ENCODE measurements around the gene SLC6A4.

Gene SLC6A4

DNA sequence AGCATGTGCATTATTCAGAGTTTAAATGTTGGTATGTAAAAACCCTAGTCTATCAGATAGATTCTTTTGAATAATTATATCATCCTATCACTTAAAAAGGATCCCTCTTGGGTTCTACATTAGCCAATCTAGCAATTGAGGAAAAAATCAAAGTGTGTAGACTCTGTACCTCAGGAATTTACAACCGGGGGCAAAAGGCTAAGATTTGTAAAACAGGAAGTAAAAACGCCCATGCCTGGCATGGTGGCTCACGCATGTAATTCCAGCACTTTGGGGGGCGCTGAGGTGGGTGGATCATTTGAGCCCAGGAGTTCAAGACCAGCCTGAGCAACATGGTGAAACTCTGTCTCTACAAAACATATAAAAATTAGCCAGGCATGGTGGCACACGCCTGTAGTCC, 58.6 kb downstream of the SLC6A4 start:
- no peak for DNase-seq (ENCODE audit: low read depth)
- TF ChIP-seq, protein P1, sequence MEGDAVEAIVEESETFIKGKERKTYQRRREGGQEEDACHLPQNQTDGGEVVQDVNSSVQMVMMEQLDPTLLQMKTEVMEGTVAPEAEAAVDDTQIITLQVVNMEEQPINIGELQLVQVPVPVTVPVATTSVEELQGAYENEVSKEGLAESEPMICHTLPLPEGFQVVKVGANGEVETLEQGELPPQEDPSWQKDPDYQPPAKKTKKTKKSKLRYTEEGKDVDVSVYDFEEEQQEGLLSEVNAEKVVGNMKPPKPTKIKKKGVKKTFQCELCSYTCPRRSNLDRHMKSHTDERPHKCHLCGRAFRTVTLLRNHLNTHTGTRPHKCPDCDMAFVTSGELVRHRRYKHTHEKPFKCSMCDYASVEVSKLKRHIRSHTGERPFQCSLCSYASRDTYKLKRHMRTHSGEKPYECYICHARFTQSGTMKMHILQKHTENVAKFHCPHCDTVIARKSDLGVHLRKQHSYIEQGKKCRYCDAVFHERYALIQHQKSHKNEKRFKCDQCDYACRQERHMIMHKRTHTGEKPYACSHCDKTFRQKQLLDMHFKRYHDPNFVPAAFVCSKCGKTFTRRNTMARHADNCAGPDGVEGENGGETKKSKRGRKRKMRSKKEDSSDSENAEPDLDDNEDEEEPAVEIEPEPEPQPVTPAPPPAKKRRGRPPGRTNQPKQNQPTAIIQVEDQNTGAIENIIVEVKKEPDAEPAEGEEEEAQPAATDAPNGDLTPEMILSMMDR (IDR thresholded peaks at IDR 0.05; ENCODE audit: control insufficient read depth, insufficient read depth, low read depth, low read length, missing control alignments) = no peak
- H3K4me3 ChIP-seq (ENCODE audit: control insufficient read depth, low read depth, low read length) = no peak overlapping the region

DNA sequence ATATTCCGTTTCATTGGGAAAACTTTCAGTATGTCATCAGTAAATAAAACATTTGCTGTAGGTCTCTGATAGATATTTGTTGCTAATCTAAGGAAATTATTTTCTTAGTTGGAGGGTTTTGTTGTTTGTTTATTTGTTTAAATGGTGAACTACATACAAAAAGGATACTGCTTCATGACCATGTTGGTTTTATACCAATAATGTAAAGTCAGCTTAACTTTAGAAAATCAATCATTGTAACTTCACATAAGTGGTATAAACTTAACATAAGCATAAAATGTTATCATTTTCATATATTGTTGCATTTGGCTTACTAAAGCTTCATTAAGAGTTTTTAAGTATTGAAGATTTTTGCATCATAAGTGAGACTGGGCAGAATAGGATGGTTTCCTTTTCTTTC, 60.9 kb downstream of the SLC6A4 start:
- no peak overlapping the region for H3K4me3 ChIP-seq (ENCODE audit: control insufficient read depth, low read depth, low read length)
- DNase-seq (ENCODE audit: low read depth) = no peak
- TF ChIP-seq, protein P1 (IDR thresholded peaks at IDR 0.05; ENCODE audit: control insufficient read depth, insufficient read depth, low read depth, low read length, missing control alignments) = no peak

DNA sequence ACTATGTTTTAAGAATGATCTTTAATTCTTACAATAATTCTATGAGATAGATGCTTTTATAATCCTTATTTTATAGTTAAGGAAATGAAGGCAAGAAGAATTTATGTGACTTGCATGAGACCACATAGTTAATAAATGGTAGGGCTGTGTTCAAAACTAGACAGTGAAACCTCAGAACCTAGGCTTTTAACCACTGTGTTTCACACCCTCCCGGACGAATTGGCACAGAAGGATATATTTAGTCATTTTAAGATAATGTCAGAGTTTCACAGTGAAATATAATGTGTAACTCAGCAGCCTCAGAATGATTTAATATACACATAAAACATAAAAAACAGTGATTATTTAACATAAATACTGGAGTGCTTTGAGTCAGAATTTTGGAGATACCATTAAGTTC, 61.8 kb downstream of the SLC6A4 start:
- TF ChIP-seq, protein P1 (IDR thresholded peaks at IDR 0.05; ENCODE audit: control insufficient read depth, insufficient read depth, low read depth, low read length, missing control alignments) = no peak
- H3K4me3 ChIP-seq (ENCODE audit: control insufficient read depth, low read depth, low read length) = no peak overlapping the region
- DNase-seq (ENCODE audit: low read depth) = no peak

DNA sequence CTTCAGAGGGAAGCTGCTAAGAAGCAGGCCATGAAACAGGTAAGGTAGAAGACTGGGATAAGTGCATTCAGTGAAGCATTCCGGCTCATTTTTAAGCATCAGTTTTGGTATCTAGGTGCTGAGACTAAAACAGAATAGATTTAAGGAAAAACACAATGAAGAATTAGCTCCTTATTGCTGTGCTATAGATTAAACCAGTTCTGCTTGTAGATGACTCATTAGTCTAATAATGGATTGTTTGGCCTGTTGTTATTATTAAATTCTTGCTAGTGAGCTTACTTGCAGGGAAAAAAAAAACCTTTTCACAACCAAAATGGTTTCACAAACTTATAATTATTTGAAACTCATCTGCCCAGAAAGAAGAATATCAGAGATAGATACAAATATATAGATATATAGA, 62.9 kb downstream of the SLC6A4 start:
- no peak for DNase-seq (ENCODE audit: low read depth)
- TF ChIP-seq, protein P1 (IDR thresholded peaks at IDR 0.05; ENCODE audit: control insufficient read depth, insufficient read depth, low read depth, low read length, missing control alignments) = no peak
- no peak overlapping the region for H3K4me3 ChIP-seq (ENCODE audit: control insufficient read depth, low read depth, low read length)

DNA sequence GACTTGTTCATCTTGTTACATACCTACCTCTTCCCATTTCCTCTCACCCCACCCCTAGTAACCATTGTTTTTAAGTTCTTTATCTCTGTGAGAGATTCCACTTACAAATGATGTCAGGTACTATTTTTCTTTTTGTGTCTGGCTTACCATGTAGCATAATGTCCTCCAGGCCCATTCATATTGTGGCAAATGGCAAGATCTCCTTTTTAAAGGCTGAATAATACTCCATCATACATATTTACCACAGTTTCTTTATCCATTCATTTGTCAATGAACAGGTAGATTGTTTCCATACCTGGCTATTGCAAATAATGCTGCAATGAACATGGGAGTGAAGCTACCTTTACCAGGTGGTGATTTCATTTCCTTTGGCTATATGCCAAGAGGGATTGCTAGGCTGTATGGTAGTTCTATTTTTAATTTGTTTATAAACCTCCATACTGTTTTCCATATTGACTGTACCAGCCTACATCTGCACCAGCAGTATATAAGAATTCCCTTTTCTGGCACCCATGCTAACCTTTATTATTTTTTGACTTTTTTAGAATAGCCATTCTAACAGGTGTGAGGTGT, 65.0 kb downstream of the SLC6A4 start:
- H3K4me3 ChIP-seq (ENCODE audit: control insufficient read depth, low read depth, low read length) = no peak overlapping the region
- TF ChIP-seq, protein P1 (IDR thresholded peaks at IDR 0.05; ENCODE audit: control insufficient read depth, insufficient read depth, low read depth, low read length, missing control alignments) = no peak
- DNase-seq (ENCODE audit: low read depth) = no peak

DNA sequence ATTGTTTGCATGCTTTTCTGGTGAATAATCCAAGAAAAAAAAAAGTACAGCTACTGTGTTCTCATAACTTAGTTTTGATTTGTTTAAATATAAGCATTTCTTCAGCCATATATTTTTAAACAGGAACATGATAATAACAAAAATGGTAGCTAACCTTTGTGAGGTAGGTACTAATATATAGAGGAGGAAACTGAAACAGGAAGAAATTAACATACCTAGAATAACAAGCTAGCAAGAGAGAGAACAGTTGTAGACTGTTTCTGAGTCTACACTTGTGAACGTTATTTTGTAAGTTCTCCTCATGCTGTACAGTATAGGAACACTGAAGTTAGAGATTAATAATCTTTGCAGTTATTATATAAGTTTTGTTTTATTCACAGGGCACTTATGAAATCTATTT, 69.5 kb downstream of the SLC6A4 start:
- no peak overlapping the region for H3K4me3 ChIP-seq (ENCODE audit: control insufficient read depth, low read depth, low read length)
- TF ChIP-seq, protein P1 (IDR thresholded peaks at IDR 0.05; ENCODE audit: control insufficient read depth, insufficient read depth, low read depth, low read length, missing control alignments) = no peak
- DNase-seq (ENCODE audit: low read depth) = no peak

DNA sequence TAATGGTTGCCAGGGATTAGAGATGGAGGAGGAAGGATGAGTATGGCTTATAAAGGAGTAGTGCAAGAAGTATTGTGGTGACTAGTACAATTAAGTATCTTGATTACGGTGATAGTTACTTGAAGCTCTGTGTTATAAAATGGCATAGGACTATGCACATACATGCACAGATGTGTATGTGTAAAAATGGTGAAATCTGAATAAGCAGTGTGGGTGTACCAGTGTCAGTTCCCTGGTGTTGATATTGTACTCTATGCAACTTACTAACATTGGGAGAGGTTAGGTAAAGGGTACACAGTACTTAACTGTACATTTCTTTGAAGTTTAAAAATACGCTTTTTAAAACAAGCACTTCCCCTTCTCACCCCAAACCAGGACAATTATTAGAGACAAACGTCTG, 70.3 kb downstream of the SLC6A4 start:
- H3K4me3 ChIP-seq (ENCODE audit: control insufficient read depth, low read depth, low read length) = no peak overlapping the region
- DNase-seq (ENCODE audit: low read depth) = no peak
- TF ChIP-seq, protein P1 (IDR thresholded peaks at IDR 0.05; ENCODE audit: control insufficient read depth, insufficient read depth, low read depth, low read length, missing control alignments) = no peak

Data from AG09309 (cell line).